NCI-H2107 treated with DMSO at 0.1 percent for 48 hours (cell line): ENCODE results near the gene DAB2IP.
A peak's percentile ranks its signal among the peaks of the same experiment; 100 is the strongest.

ENCODE experiments used
- DNase-seq: peaks from one replicate; lab custom pipeline; 2025; ENCODE audit not compliant: unreplicated experiment; lab: John Stamatoyannopoulos, UW

Gene DAB2IP

GRCh38 chr9:121813519-121814210 is 162.2 kb downstream of the DAB2IP start:
- no peak for DNase-seq

GRCh38 chr9:121814594-121814993 is 163.2 kb downstream of the DAB2IP start:
- no peak for DNase-seq

GRCh38 chr9:121815084-121815483 is 163.7 kb downstream of the DAB2IP start:
- DNase-seq = no peak

GRCh38 chr9:121815546-121816448 is 164.4 kb downstream of the DAB2IP start:
- DNase-seq = no peak

- DNase-seq = no peak
Observed at GRCh38 chr9:121816449-121816817, 165.0 kb downstream of the DAB2IP start.

GRCh38 chr9:121816845-121817450 is 165.5 kb downstream of the DAB2IP start:
- no peak for DNase-seq

GRCh38 chr9:121817476-121817875 is 166.0 kb downstream of the DAB2IP start:
- DNase-seq = no peak

- DNase-seq = no peak
Observed at GRCh38 chr9:121818016-121818661, 166.7 kb downstream of the DAB2IP start.

GRCh38 chr9:121818841-121819427 is 167.5 kb downstream of the DAB2IP start:
- no peak for DNase-seq

- peak; percentile 9 for DNase-seq
Observed at GRCh38 chr9:121819428-121820231, 168.2 kb downstream of the DAB2IP start.

GRCh38 chr9:121820286-121821005 is 169.0 kb downstream of the DAB2IP start:
- no peak for DNase-seq

- no peak for DNase-seq
Observed at GRCh38 chr9:121821326-121821725, 169.9 kb downstream of the DAB2IP start.

GRCh38 chr9:121822093-121823085 is 171.0 kb downstream of the DAB2IP start:
- DNase-seq = no peak

- no peak for DNase-seq
Observed at GRCh38 chr9:121823451-121824169, 172.2 kb downstream of the DAB2IP start.

GRCh38 chr9:121824651-121825030 is 173.2 kb downstream of the DAB2IP start:
- no peak for DNase-seq

GRCh38 chr9:121825031-121825691 is 173.7 kb downstream of the DAB2IP start:
- DNase-seq = no peak

GRCh38 chr9:121826711-121827110 is 175.3 kb downstream of the DAB2IP start:
- no peak for DNase-seq
